ENCODE measurements around the gene ZEB2.

- no peak for TF ChIP-seq MYC (IDR thresholded peaks at IDR 0.05; ENCODE audit: low read depth, low read length)
- TF ChIP-seq CTCF (IDR thresholded peaks at IDR 0.05; ENCODE audit: extremely low read depth in 1 of 2, insufficient read depth in 1 of 2, low read depth in 1 of 2, low read length in 2 of 2) = no peak
- no peak for TF ChIP-seq EZH2 (IDR thresholded peaks at IDR 0.05; ENCODE audit: borderline replicate concordance, low read depth, low read length, severe bottlenecking)
- no peak for TF ChIP-seq MAX (IDR thresholded peaks at IDR 0.05; ENCODE audit: insufficient read depth, insufficient read length)
Measured at GRCh38 chr2:144432921-144433320, 87.0 kb downstream of the ZEB2 start.

Measured in endothelial cell of umbilical vein (primary cell).